ENCODE results near the gene ZNF792. TPM values are rescaled to one million over a fixed set of nuclear protein-coding genes. Genes with fewer than 3 reads are reported as not detected.
"Not testable (repeated sequence)": the region's sequence is repeated elsewhere in the genome, so short reads cannot be mapped to it uniquely, and the experiment has no call there.

The ZNF792 gene
- polyA plus RNA-seq, 4 donors = 0.45 to 5.3 (median 1.9) TPM

GRCh38 chr19:34970185-34970780, 6.3 kb upstream of the ZNF792 start:
- H3K36me3 ChIP-seq (ENCODE audit: control insufficient read depth in 3 of 3, insufficient read depth in 2 of 3, low read depth in 1 of 3, low read length in 3 of 3); FAIRE-seq; H3K27me3 ChIP-seq (ENCODE audit: control insufficient read depth in 3 of 3, insufficient read depth in 3 of 3, low read length in 3 of 3); H3K4me3 ChIP-seq (ENCODE audit: low read depth in 1 of 3, low read length in 3 of 3); H3K4me1 ChIP-seq (ENCODE audit: control insufficient read depth in 3 of 3, insufficient read depth in 2 of 3, low read depth in 1 of 3, low read length in 2 of 3); H3K27ac ChIP-seq (ENCODE audit: low read depth in 1 of 3, low read length in 2 of 3); DNase-seq: not testable (repeated sequence)
- WGBS, 3 donors = 75 to 85% (median 78%) methylated on average over 12 of the region's 12 CpGs
- peaks cover 0 to 45% of the 10 kb centered on the region in 2 donors for H3K9me3 ChIP-seq (ENCODE audit: control insufficient read depth in 2 of 2, insufficient read depth in 1 of 2, low read depth in 1 of 2, low read length in 1 of 2)

GRCh38 chr19:34969721-34970120, 5.7 kb upstream of the ZNF792 start:
- WGBS, 3 donors = 87 to 96% (median 92%) methylated on average over 6 of the region's 6 CpGs

GRCh38 chr19:34967551-34967950, 3.5 kb upstream of the ZNF792 start:
- WGBS, 3 donors = 74 to 85% (median 80%) methylated on average over 6 of the region's 6 CpGs
- no peak for DNase-seq

More at GRCh38 chr19:34969721-34970120, 5.7 kb upstream of the ZNF792 start:
- Histone ChIP-seq H3K27me3 (ENCODE audit: control insufficient read depth in 3 of 3, insufficient read depth in 3 of 3, low read length in 3 of 3) (no peaks in the 10 kb centered on the region), H3K27ac (ENCODE audit: low read depth in 1 of 3, low read length in 2 of 3) (no peak overlapping the region), H3K9me3 (ENCODE audit: control insufficient read depth in 2 of 2, insufficient read depth in 1 of 2, low read depth in 1 of 2, low read length in 1 of 2) (peaks cover 0 to 45% of the 10 kb centered on the region in 2 donors), H3K4me3 (ENCODE audit: low read depth in 1 of 3, low read length in 3 of 3) (no peak overlapping the region), H3K4me1 (ENCODE audit: control insufficient read depth in 3 of 3, insufficient read depth in 2 of 3, low read depth in 1 of 3, low read length in 2 of 3) (peaks cover 0 to 8% (median 0%) of the 10 kb centered on the region in 3 donors), H3K36me3 (ENCODE audit: control insufficient read depth in 3 of 3, insufficient read depth in 2 of 3, low read depth in 1 of 3, low read length in 3 of 3) (no peaks in the 10 kb centered on the region)
- DNase-seq (no peak), FAIRE-seq (no peak)

GRCh38 chr19:34965505-34965904, 1.5 kb upstream of the ZNF792 start:
- H3K36me3 ChIP-seq (ENCODE audit: control insufficient read depth in 3 of 3, insufficient read depth in 2 of 3, low read depth in 1 of 3, low read length in 3 of 3) = peaks cover 0 to 11% (median 0%) of the 10 kb centered on the region in 3 donors
- not testable (repeated sequence) for H3K4me3 ChIP-seq (ENCODE audit: low read depth in 1 of 3, low read length in 3 of 3); H3K27ac ChIP-seq (ENCODE audit: low read depth in 1 of 3, low read length in 2 of 3); DNase-seq; FAIRE-seq; H3K27me3 ChIP-seq (ENCODE audit: control insufficient read depth in 3 of 3, insufficient read depth in 3 of 3, low read length in 3 of 3)
- WGBS, 3 donors = 63 to 80% (median 70%) methylated on average over 5 of the region's 5 CpGs
- H3K4me1 ChIP-seq (ENCODE audit: control insufficient read depth in 3 of 3, insufficient read depth in 2 of 3, low read depth in 1 of 3, low read length in 2 of 3) = peaks cover 0 to 12% (median 4%) of the 10 kb centered on the region in 3 donors
- H3K9me3 ChIP-seq (ENCODE audit: control insufficient read depth in 2 of 2, insufficient read depth in 1 of 2, low read depth in 1 of 2, low read length in 1 of 2) = peaks cover 0 to 57% of the 10 kb centered on the region in 2 donors

More at GRCh38 chr19:34967551-34967950, 3.5 kb upstream of the ZNF792 start:
- Histone ChIP-seq H3K4me3 (ENCODE audit: low read depth in 1 of 3, low read length in 3 of 3) (no peak overlapping the region), H3K27ac (ENCODE audit: low read depth in 1 of 3, low read length in 2 of 3) (no peak overlapping the region), H3K4me1 (ENCODE audit: control insufficient read depth in 3 of 3, insufficient read depth in 2 of 3, low read depth in 1 of 3, low read length in 2 of 3) (peaks cover 0 to 6% (median 4%) of the 10 kb centered on the region in 3 donors), H3K9me3 (ENCODE audit: control insufficient read depth in 2 of 2, insufficient read depth in 1 of 2, low read depth in 1 of 2, low read length in 1 of 2) (peaks cover 0 to 46% of the 10 kb centered on the region in 2 donors), H3K27me3 (ENCODE audit: control insufficient read depth in 3 of 3, insufficient read depth in 3 of 3, low read length in 3 of 3) (no peaks in the 10 kb centered on the region), H3K36me3 (ENCODE audit: control insufficient read depth in 3 of 3, insufficient read depth in 2 of 3, low read depth in 1 of 3, low read length in 3 of 3) (no peaks in the 10 kb centered on the region)
- FAIRE-seq = no peak

- Histone ChIP-seq H3K27me3 (ENCODE audit: control insufficient read depth in 3 of 3, insufficient read depth in 3 of 3, low read length in 3 of 3) (no peaks in the 10 kb centered on the region), H3K36me3 (ENCODE audit: control insufficient read depth in 3 of 3, insufficient read depth in 2 of 3, low read depth in 1 of 3, low read length in 3 of 3) (peaks cover 3 to 20% (median 8%) of the 10 kb centered on the region in 3 donors), H3K4me1 (ENCODE audit: control insufficient read depth in 3 of 3, insufficient read depth in 2 of 3, low read depth in 1 of 3, low read length in 2 of 3) (peaks cover 0 to 12% (median 4%) of the 10 kb centered on the region in 3 donors), H3K9me3 (ENCODE audit: control insufficient read depth in 2 of 2, insufficient read depth in 1 of 2, low read depth in 1 of 2, low read length in 1 of 2) (peaks cover under 1 to 59% of the 10 kb centered on the region in 2 donors), H3K4me3 (ENCODE audit: low read depth in 1 of 3, low read length in 3 of 3) (peak overlapping the region in 1 of 3 donors; percentile 87), H3K27ac (ENCODE audit: low read depth in 1 of 3, low read length in 2 of 3) (no peak overlapping the region)
- DNase-seq (no peak), FAIRE-seq (no peak)
- 55 to 56% (median 56%) methylated on average over 6 of the region's 6 CpGs for WGBS, 3 donors
Observed at GRCh38 chr19:34964598-34964997, 569 bp upstream of the ZNF792 start.

- 30 to 31% (median 30%) methylated on average over 14 of the region's 14 CpGs for WGBS, 3 donors
- Histone ChIP-seq H3K4me1 (ENCODE audit: control insufficient read depth in 3 of 3, insufficient read depth in 2 of 3, low read depth in 1 of 3, low read length in 2 of 3) (peaks cover 0 to 12% (median 4%) of the 10 kb centered on the region in 3 donors), H3K4me3 (ENCODE audit: low read depth in 1 of 3, low read length in 3 of 3) (peak overlapping the region; percentile 86 to 90 (median 87)), H3K36me3 (ENCODE audit: control insufficient read depth in 3 of 3, insufficient read depth in 2 of 3, low read depth in 1 of 3, low read length in 3 of 3) (peaks cover 15 to 37% (median 21%) of the 10 kb centered on the region in 3 donors), H3K9me3 (ENCODE audit: control insufficient read depth in 2 of 2, insufficient read depth in 1 of 2, low read depth in 1 of 2, low read length in 1 of 2) (peaks cover 6 to 67% of the 10 kb centered on the region in 2 donors), H3K27me3 (ENCODE audit: control insufficient read depth in 3 of 3, insufficient read depth in 3 of 3, low read length in 3 of 3) (no peaks in the 10 kb centered on the region), H3K27ac (ENCODE audit: low read depth in 1 of 3, low read length in 2 of 3) (peak overlapping the region; percentile 5 to 74 (median 42))
- peak; percentile 35 to 51 for DNase-seq
- no peak for FAIRE-seq
Observed at GRCh38 chr19:34962687-34963572, 1.1 kb downstream of the ZNF792 start.

GRCh38 chr19:34961775-34962686, 2.0 kb downstream of the ZNF792 start:
- peak overlapping the region in 1 of 3 donors; percentile 74 for H3K27ac ChIP-seq (ENCODE audit: low read depth in 1 of 3, low read length in 2 of 3)
- no peaks in the 10 kb centered on the region for H3K27me3 ChIP-seq (ENCODE audit: control insufficient read depth in 3 of 3, insufficient read depth in 3 of 3, low read length in 3 of 3)
- WGBS, 3 donors = 76 to 91% (median 88%) methylated on average over 5 of the region's 5 CpGs
- no peak for FAIRE-seq
- peaks cover 9 to 69% of the 10 kb centered on the region in 2 donors for H3K9me3 ChIP-seq (ENCODE audit: control insufficient read depth in 2 of 2, insufficient read depth in 1 of 2, low read depth in 1 of 2, low read length in 1 of 2)
- DNase-seq = peak; percentile 27 to 56
- peak overlapping the region in 2 of 3 donors; percentile 7 to 86 for H3K4me3 ChIP-seq (ENCODE audit: low read depth in 1 of 3, low read length in 3 of 3)
- peaks cover 20 to 42% (median 21%) of the 10 kb centered on the region in 3 donors for H3K36me3 ChIP-seq (ENCODE audit: control insufficient read depth in 3 of 3, insufficient read depth in 2 of 3, low read depth in 1 of 3, low read length in 3 of 3)
- H3K4me1 ChIP-seq (ENCODE audit: control insufficient read depth in 3 of 3, insufficient read depth in 2 of 3, low read depth in 1 of 3, low read length in 2 of 3) = peaks cover 0 to 12% (median 4%) of the 10 kb centered on the region in 3 donors
